ENCODE data around the gene PIK3R2.
A peak's percentile ranks its signal among the peaks of the same experiment; 100 is the strongest.
"Not testable (repeated sequence)": the region's sequence is repeated elsewhere in the genome, so short reads cannot be mapped to it uniquely, and the experiment has no call there.

Gene PIK3R2

DNA sequence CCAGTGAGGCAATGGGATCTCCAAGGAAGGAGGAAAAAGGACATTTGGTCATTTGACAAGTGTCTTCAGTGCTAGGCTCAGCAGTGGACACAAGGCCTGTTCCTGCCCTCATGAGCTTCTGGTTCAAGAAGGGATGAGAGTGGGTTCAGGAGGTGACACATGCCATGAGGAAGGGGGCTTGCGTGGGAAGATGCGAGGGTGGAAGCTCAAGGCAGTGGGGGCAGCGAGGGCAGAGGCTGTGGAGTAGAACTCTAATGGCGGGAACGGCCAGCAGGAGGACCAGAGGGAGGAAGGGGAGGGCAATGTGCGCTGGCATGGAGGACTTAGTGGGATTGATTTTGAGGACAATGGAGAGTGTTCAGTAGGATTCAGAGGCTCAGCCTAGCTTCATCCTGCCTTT lies 3.3 kb downstream of the PIK3R2 start:
- DNase-seq: no peak

- no peak for DNase-seq
These were observed 4.0 kb downstream of the PIK3R2 start for GRCh38 chr19:18156841-18157464.

GRCh38 chr19:18157465-18158063 lies 4.6 kb downstream of the PIK3R2 start:
- no peak for DNase-seq

DNA sequence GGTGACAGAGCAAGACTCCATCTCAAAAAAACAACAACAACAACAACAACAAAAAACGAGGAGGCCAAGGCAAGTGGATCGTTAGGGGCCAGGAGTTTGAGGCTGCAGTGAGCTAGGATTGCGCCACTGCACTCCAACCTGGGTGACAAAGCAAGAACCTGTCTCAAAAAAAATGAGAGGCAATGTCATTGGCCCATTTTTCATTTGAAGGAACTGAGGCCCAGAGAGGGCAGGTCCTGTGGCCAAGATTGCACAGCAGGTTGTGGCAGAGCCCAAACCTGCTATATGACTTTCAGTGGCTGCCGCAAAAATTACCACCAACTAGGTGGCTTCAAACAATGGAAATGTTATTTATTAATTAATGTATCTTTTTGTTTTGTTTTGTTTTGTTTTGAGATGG lies 5.5 kb downstream of the PIK3R2 start:
- no peak for DNase-seq

- DNase-seq: not testable (repeated sequence)
These were observed 6.2 kb downstream of the PIK3R2 start for GRCh38 chr19:18159059-18159616.

GRCh38 chr19:18159810-18160209 lies 6.8 kb downstream of the PIK3R2 start:
- DNase-seq: no peak

DNA sequence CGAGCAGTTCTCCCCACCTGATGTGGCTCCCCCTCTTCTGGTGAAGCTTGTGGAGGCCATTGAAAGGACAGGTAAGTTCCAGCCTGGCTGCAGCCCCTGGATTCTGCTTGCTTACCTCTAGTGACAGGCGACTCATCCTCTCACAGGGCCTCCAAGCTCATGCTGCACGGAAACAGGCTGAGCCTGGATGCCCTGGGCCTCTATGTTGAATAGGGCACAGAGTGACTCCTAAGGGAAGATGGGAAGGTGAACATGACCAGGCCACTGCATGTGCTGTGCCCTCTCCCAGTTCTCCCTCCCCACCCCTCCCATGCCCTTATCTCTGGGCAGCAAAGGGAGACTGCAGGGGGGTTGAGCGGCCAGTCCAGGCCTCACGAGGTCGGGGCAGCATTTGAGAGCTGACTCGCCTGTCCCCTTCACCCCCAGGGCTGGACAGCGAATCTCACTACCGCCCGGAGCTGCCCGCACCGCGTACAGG lies 7.6 kb downstream of the PIK3R2 start:
- DNase-seq: no peak

DNA sequence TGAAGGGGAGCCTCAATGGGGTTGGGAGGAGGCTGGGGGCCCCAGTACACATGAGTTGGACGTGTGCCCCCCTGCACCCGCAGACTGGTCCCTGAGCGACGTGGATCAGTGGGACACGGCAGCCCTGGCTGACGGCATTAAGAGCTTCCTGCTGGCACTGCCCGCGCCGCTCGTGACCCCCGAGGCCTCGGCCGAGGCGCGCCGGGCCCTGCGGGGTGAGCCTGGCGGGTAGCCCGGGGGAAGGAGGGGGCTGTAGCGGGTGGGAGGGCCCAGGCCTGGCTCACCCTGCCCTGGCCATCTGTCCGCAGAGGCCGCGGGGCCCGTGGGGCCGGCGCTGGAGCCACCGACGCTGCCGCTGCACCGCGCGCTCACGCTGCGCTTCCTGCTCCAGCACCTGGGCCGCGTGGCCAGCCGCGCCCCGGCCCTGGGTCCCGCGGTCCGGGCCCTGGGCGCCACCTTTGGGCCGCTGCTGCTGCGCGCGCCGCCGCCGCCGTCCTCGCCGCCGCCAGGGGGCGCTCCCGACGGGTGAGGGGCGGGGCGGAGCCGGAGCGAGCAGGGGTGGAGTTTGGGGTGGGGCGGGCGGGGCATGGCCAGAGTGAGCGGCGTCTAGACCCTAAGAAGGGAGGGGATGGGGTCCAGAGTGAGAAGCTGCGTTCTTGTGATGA lies 8.1 kb downstream of the PIK3R2 start:
- DNase-seq: peak; percentile 94

GRCh38 chr19:18161636-18162002 lies 8.7 kb downstream of the PIK3R2 start:
- no peak for DNase-seq

GRCh38 chr19:18164072-18164471 lies 11.1 kb downstream of the PIK3R2 start:
- no peak for DNase-seq

GRCh38 chr19:18165794-18166544 lies 13.0 kb downstream of the PIK3R2 start:
- DNase-seq: no peak

DNA sequence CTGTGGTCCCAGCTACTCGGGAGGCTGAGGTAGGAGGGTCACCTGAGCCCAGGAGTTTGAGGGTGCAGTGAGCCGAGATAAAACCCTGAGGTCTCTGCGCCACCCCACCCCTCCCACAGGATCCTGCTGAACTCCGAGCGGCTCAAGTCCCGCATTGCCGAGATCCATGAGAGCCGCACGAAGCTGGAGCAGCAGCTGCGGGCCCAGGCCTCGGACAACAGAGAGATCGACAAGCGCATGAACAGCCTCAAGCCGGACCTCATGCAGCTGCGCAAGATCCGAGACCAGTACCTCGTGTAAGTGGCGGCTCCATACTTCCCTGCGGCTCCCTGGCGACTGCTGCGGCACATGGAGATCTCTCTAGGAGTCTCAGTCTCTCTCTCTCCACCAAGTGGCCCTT lies 14.0 kb downstream of the PIK3R2 start:
- DNase-seq: no peak

DNA sequence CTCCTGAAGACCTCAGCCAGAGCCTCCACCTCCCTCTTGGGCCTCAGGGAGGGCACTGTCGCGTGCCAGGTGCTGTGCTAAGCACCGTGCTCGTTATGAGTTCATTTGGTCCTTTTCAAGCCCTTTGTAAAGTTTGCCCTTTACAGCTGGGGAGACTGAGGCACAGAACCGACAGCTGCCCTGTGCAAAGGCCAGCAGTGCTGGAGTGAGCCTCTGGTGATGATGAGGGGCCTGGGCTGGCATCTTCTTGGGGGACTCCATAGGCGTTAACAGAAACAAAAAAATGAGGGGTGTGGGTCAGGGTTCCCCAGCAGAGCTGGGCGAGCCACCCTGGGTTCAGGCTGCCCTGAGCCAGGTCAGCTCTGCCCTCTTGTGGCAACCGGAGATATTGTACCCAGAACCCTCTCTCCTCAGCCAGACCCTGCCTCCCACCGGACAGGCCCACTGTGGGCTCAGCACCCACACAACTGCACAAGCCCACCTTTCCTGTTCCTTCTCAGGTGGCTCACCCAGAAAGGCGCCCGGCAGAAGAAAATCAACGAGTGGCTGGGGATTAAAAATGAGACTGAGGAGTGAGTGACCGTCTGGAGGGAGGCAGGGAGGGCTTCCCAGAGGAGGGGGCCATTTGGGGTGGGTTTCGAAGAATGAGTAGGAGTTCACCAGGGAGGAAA lies 15.1 kb downstream of the PIK3R2 start:
- DNase-seq: peak; percentile 83

DNA sequence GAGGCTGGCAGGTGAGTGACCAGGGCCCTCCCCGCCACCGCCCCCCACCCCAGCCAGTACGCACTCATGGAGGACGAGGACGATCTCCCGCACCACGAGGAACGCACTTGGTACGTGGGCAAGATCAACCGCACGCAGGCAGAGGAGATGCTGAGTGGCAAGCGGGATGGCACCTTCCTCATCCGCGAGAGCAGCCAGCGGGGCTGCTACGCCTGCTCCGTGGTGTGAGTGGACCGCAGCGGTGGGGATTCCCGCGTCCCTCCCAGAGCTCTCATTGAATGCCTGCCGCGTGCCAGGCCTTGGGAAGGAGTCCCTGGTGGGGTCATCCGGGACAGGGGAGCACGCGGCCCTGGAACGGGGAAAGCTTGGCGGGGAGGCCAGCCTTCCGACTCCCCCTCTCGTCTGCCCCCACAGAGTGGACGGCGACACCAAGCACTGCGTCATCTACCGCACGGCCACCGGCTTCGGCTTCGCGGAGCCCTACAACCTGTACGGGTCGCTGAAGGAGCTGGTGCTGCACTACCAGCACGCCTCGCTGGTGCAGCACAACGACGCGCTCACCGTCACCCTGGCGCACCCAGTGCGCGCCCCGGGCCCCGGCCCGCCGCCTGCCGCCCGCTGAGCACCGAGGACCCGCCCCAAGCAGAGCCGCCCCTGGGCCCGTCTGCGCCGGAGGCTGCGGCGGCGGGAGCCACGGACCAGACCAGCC lies 15.9 kb downstream of the PIK3R2 start:
- DNase-seq: no peak

DNA sequence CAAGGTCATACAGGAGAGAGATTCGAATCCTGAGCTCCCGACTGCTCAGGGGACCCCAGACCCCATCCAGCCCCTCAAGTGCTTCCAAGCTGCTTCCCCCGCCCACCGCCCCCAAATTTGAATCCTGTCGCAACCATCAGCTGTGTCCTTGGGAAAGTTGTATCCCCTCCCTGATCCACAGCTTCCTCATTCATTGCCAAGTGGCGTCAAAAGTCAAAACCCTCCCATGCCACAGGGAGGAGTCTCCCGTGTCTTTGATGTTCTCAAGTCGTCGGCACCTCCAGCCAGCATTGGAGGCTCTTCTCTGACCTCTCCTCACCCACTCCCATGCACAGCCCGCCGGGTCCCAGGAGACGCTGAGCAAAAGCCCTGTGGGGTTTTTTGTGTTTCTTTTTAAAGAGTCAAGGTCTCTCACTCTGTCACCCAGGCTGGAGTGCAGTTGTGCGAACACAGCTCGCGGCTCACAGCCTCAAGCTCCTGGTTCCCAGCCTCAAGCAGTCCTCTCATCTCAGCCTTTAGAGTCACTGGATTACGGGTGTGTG lies 17.8 kb downstream of the PIK3R2 start:
- no peak for DNase-seq

- no peak for DNase-seq
These were observed 18.8 kb downstream of the PIK3R2 start for GRCh38 chr19:18171605-18172327.

DNA sequence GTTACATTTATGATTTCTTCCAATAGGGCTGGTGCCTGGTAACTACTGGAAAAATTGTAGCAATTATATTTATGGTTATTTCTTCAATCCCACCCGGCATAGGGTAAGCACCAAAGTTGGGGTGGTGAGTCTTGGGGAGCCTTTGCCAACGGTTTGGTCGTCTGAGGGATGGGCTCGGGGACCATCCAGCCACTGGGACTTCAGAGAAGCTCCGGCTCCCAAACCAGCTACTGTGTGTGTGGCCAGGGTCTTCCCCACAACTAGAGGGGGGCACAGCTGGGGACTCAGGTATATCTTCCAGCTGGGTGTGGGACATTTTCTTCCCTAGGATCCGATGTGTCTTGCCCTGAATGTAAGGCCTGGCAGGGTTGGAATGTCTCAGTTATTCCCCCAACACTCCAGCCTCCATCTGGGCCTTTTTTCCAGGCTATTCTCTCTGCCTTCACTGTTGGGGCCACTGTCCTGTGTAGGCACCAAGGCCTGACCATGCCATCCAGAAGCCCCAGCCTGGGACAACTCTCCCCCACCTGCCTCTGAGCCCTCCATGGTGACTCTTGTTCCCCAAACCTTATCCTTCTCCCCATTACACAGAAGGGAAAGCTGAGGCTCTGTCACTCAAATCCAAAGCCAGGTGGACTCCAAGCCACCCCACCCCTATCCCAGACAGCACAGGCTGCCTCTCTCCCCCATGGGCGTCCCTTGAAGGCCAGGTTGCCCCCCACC lies 19.5 kb downstream of the PIK3R2 start:
- DNase-seq: no peak

GRCh38 chr19:18173054-18173571 lies 20.1 kb downstream of the PIK3R2 start:
- DNase-seq: no peak

- peak; percentile 84 for DNase-seq
These were observed 20.8 kb downstream of the PIK3R2 start, which contains the start of gene IFI30 for GRCh38 chr19:18173572-18174288. TSS of gene IFI30 (plus strand) at chr19:18173813. CDS start at chr19:18173842, 29 bp downstream.

All from activated CD8-positive, alpha-beta memory T cell treated with anti-CD3 and anti-CD28 coated beads for 24 hours (primary cell).